Activated CD8-positive, alpha-beta T cell treated with anti-CD3 and anti-CD28 coated beads for 36 hours (primary cell): Measurements from ENCODE around the gene ELMOD2. TPM values are rescaled to one million over a fixed set of nuclear protein-coding genes. Genes with fewer than 3 reads are reported as not detected.

ENCODE experiments used
- ATAC-seq: fragments of 200-7000 bp; cut with Tn5 transposase; one replicate; pipeline ENCODE4 v1.10.0; 2021; ENCODE audit warnings: mild to moderate bottlenecking, moderate library complexity
- CTCF ChIA-PET: fragments of 350-600 bp; sonication (Branson Sonifier 250); formaldehyde crosslinking; loops from one replicate; lab custom pipeline; 2021; ENCODE audit warnings: antibody characterized with exemption; lab: Charles Lee
- POLR2A ChIA-PET: fragments of 350-600 bp; sonication (Branson Sonifier 250); formaldehyde crosslinking; loops from one replicate; lab custom pipeline; 2021; ENCODE audit warnings: antibody characterized with exemption; lab: Charles Lee
- DNase-seq: peaks from one replicate; pipeline ENCODE4 v3.0.0-alpha.2; 2020
- H3K27ac Mint-ChIP-seq: one replicate; pipeline ENCODE4 v1.8.0; 2021; ENCODE audit warnings: mild to moderate bottlenecking, mixed read lengths
- H3K27me3 Mint-ChIP-seq: one replicate; pipeline ENCODE4 v1.8.0; 2021; ENCODE audit warnings: mixed read lengths
- H3K36me3 Mint-ChIP-seq: one replicate; pipeline ENCODE4 v1.8.0; 2021; ENCODE audit warnings: low read depth, mixed read lengths
- H3K4me1 Mint-ChIP-seq: one replicate; pipeline ENCODE4 v1.8.0; 2021; ENCODE audit warnings: low read depth, mixed read lengths
- H3K4me3 Mint-ChIP-seq: one replicate; pipeline ENCODE4 v1.8.0; 2021; ENCODE audit warnings: mild to moderate bottlenecking, moderate library complexity, mixed read lengths
- H3K9me3 Mint-ChIP-seq: one replicate; pipeline ENCODE4 v1.8.0; 2021; ENCODE audit warnings: mixed read lengths
- CTCF ChIP-seq: fragments of 200-600 bp; IDR thresholded peaks from one replicate; pipeline ENCODE4 v1.8.0; 2022; ENCODE audit warnings: antibody characterized with exemption, mild to moderate bottlenecking
- intact Hi-C: fragments of 100-400 bp; cut with micrococcal nuclease; formaldehyde crosslinking; loops from one replicate; pipeline ENCODE4 v1.10.0; 2022
- total RNA-seq, 2 experiments: library from RNA; stranded (reverse); gene quantifications; one replicate each; pipeline ENCODE4 v1.2.3, GENCODE V29; 2021

Gene ELMOD2
- total RNA-seq, 2 experiments from 2014 or later: 11.9 to 15.8 TPM

DNA sequence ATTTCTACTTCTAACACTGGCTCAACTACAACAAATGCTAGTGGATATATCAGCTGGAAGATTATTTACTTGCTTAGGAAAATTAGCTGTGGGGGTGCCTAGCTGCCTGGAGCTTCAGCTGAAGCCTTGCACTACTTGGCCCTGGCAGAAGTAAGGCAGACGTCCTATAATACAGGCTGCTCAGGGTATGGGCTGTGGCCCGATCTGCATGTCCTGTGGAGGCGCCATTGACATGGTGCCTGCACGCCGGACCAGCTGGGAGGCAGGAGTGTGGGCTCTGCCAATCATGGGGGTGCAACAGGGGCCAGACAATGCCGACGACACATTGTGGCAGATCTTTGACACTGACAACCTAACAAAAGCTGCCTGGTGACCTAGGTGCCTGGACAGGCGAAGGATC, 76.4 kb downstream of the ELMOD2 start:
- H3K4me3 Mint-ChIP-seq: no peak overlapping the region
- POLR2A ChIA-PET: no interaction called here
- no peaks in the 10 kb centered on the region for H3K9me3 Mint-ChIP-seq
- H3K4me1 Mint-ChIP-seq: no peaks in the 10 kb centered on the region
- no peak overlapping the region for H3K27ac Mint-ChIP-seq
- no peak for TF ChIP-seq CTCF
- CTCF ChIA-PET: interaction anchor here (1.2 to 2.0 kb wide), 3 partner anchors 9 to 240 kb away, joined by 3 to 12 read pairs (median 10); no protein-coding TSS in a partner anchor
- DNase-seq (no peak), ATAC-seq (no peak)
- H3K36me3 Mint-ChIP-seq: no peaks in the 10 kb centered on the region
- peaks cover 11% of the 10 kb centered on the region for H3K27me3 Mint-ChIP-seq
- intact Hi-C loops: no loop called here

- Mint-ChIP-seq H3K27ac (no peak overlapping the region), H3K4me1 (no peaks in the 10 kb centered on the region), H3K9me3 (no peaks in the 10 kb centered on the region), H3K4me3 (no peak overlapping the region), H3K27me3 (peaks cover 13% of the 10 kb centered on the region), H3K36me3 (no peaks in the 10 kb centered on the region)
- TF ChIP-seq CTCF: no peak
- CTCF ChIA-PET: interaction anchor here (1.5 kb wide), 1 partner anchor 242 kb away, joined by 6 read pairs; no protein-coding TSS in a partner anchor
- intact Hi-C loops: no loop called here
- ATAC-seq (no peak), DNase-seq (no peak)
- POLR2A ChIA-PET: no interaction called here
Observed at GRCh38 chr4:140602714-140603113, 78.7 kb downstream of the ELMOD2 start.

GRCh38 chr4:140603286-140603685, 79.3 kb downstream of the ELMOD2 start:
- POLR2A ChIA-PET: no interaction called here
- no peaks in the 10 kb centered on the region for H3K9me3 Mint-ChIP-seq
- no peak for TF ChIP-seq CTCF
- intact Hi-C loops: no loop called here
- no peak for ATAC-seq
- H3K4me1 Mint-ChIP-seq: no peaks in the 10 kb centered on the region
- H3K4me3 Mint-ChIP-seq: no peak overlapping the region
- no peaks in the 10 kb centered on the region for H3K36me3 Mint-ChIP-seq
- peaks cover 11% of the 10 kb centered on the region for H3K27me3 Mint-ChIP-seq
- no peak for DNase-seq
- H3K27ac Mint-ChIP-seq: no peak overlapping the region
- CTCF ChIA-PET: interaction anchor here (1.5 kb wide), 1 partner anchor 243 kb away, joined by 6 read pairs; no protein-coding TSS in a partner anchor

Other genes with a start within 250 kb of the ELMOD2 start
- gene SCOC, start 150.5 kb upstream of the ELMOD2 start, total RNA-seq: 10 to 100 TPM; 44.6 to 44.7 TPM
- gene CLGN, start 96.5 kb upstream of the ELMOD2 start, total RNA-seq: under 1 TPM; 0.23 to 0.31 TPM
- not detected for gene MGAT4D, start 25.9 kb upstream of the ELMOD2 start, total RNA-seq
- gene UCP1, start 44.8 kb downstream of the ELMOD2 start, total RNA-seq: not detected
- not detected for gene TBC1D9, start 232.2 kb downstream of the ELMOD2 start, total RNA-seq